HepG2 (cell line): ENCODE measurements around the gene FGF19.

Experiments
- CREB1 ChIP-seq, 2 experiments: fragments of 450-650 bp in 1 of 2; IDR thresholded peaks; 2 replicates each; pipeline ENCODE4 v1.6.1; 2016 to 2017; ENCODE audit warnings: control low read depth in 1 of 2, mild to moderate bottlenecking in 1 of 2, missing compliant biosample characterization in 1 of 2, missing genetic modification characterization in 1 of 2
- EZH2 ChIP-seq: conservative IDR thresholded peaks from 2 replicates; pipeline ENCODE4 v1.6.1; 2012; ENCODE audit warnings: mild to moderate bottlenecking, low read depth, low read length, moderate library complexity
- NFIC ChIP-seq: IDR thresholded peaks from 2 replicates; pipeline ENCODE4 v1.6.1; 2012; ENCODE audit warnings: mild to moderate bottlenecking, low read length, inconsistent platforms
- NFYB ChIP-seq: sonication (generic); formaldehyde crosslinking; IDR thresholded peaks from 2 replicates; pipeline ENCODE4 v1.4.0; 2020; ENCODE audit warnings: missing genetic modification reagents
- RXRA ChIP-seq: sonication (generic); formaldehyde crosslinking; IDR thresholded peaks from 2 replicates; pipeline ENCODE4 v1.5.1; 2020; ENCODE audit warnings: missing genetic modification reagents
- SMAD9 ChIP-seq: sonication (generic); formaldehyde crosslinking; IDR thresholded peaks from 2 replicates; pipeline ENCODE4 v1.5.1; 2020; ENCODE audit warnings: mild to moderate bottlenecking, missing genetic modification reagents
- TAF1 ChIP-seq: sonication (generic); formaldehyde crosslinking; IDR thresholded peaks from 2 replicates; pipeline ENCODE4 v1.4.0; 2020; ENCODE audit warnings: missing genetic modification reagents
- XBP1 ChIP-seq: sonication (generic); formaldehyde crosslinking; IDR thresholded peaks from 2 replicates; pipeline ENCODE4 v1.5.0; 2020; ENCODE audit warnings: missing genetic modification reagents
- YY1 ChIP-seq: IDR thresholded peaks from 2 replicates; pipeline ENCODE4 v1.6.1; 2011; ENCODE audit warnings: low read length, low read depth, moderate library complexity, mild to moderate bottlenecking; ENCODE audit not compliant: insufficient read depth, insufficient replicate concordance
- ZFP37 ChIP-seq: sonication (generic); formaldehyde crosslinking; IDR thresholded peaks from 2 replicates; pipeline ENCODE4 v1.4.0; 2020; ENCODE audit warnings: missing genetic modification reagents, borderline replicate concordance
- ZNF30 ChIP-seq: sonication (generic); formaldehyde crosslinking; IDR thresholded peaks from 2 replicates; pipeline ENCODE4 v1.5.0; 2020; ENCODE audit warnings: mild to moderate bottlenecking, missing genetic modification reagents
- TF ChIP-seq, protein P1 (sequence below): sonication (generic); formaldehyde crosslinking; IDR thresholded peaks from 2 replicates; pipeline ENCODE4 v1.5.0; 2020; ENCODE audit warnings: mild to moderate bottlenecking, missing genetic modification reagents, moderate library complexity
- TF ChIP-seq, protein P2 (sequence below): fragments of 450-650 bp; IDR thresholded peaks from 2 replicates; pipeline ENCODE4 v1.6.1; 2017; ENCODE audit warnings: mild to moderate bottlenecking
- TF ChIP-seq, protein P3 (sequence below): sonication (generic); formaldehyde crosslinking; IDR thresholded peaks from 2 replicates; pipeline ENCODE4 v1.8.0; 2023; ENCODE audit warnings: mild to moderate bottlenecking, missing genetic modification reagents

DNA sequence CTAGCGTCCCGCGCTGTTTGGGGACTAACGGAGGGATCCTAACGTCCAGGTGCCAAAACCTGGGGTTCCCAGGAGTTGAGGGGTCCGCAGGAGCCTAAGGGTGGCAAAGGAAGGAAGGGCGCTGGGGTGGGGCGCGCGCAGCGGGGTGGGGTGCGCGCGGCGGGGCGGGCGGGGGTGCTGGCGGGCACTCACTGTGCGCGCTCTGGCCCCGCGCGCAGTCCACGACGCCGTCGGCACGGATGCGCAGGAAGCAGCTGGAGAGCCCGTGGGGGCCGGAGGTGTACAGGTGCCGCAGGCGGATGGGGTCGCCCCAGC is 412 bp downstream of the FGF19 start:
- TF ChIP-seq XBP1 (CRISPR knock-in tag) (no peak), NFIC (no peak), YY1 (no peak), EZH2 (no peak), ZFP37 (CRISPR knock-in tag) (no peak), ZNF30 (CRISPR knock-in tag) (no peak), TAF1 (CRISPR knock-in tag) (no peak), RXRA (CRISPR knock-in tag) (no peak), NFYB (CRISPR knock-in tag) (no peak), SMAD9 (CRISPR knock-in tag) (no peak), CREB1 (IDR thresholded peaks at IDR 0.05) (no peak), CREB1 (CRISPR knock-in tag; IDR thresholded peaks at IDR 0.05) (no peak)
- TF ChIP-seq, protein P1, sequence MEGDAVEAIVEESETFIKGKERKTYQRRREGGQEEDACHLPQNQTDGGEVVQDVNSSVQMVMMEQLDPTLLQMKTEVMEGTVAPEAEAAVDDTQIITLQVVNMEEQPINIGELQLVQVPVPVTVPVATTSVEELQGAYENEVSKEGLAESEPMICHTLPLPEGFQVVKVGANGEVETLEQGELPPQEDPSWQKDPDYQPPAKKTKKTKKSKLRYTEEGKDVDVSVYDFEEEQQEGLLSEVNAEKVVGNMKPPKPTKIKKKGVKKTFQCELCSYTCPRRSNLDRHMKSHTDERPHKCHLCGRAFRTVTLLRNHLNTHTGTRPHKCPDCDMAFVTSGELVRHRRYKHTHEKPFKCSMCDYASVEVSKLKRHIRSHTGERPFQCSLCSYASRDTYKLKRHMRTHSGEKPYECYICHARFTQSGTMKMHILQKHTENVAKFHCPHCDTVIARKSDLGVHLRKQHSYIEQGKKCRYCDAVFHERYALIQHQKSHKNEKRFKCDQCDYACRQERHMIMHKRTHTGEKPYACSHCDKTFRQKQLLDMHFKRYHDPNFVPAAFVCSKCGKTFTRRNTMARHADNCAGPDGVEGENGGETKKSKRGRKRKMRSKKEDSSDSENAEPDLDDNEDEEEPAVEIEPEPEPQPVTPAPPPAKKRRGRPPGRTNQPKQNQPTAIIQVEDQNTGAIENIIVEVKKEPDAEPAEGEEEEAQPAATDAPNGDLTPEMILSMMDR (CRISPR knock-in tag), result no peak
- TF ChIP-seq, protein P2, sequence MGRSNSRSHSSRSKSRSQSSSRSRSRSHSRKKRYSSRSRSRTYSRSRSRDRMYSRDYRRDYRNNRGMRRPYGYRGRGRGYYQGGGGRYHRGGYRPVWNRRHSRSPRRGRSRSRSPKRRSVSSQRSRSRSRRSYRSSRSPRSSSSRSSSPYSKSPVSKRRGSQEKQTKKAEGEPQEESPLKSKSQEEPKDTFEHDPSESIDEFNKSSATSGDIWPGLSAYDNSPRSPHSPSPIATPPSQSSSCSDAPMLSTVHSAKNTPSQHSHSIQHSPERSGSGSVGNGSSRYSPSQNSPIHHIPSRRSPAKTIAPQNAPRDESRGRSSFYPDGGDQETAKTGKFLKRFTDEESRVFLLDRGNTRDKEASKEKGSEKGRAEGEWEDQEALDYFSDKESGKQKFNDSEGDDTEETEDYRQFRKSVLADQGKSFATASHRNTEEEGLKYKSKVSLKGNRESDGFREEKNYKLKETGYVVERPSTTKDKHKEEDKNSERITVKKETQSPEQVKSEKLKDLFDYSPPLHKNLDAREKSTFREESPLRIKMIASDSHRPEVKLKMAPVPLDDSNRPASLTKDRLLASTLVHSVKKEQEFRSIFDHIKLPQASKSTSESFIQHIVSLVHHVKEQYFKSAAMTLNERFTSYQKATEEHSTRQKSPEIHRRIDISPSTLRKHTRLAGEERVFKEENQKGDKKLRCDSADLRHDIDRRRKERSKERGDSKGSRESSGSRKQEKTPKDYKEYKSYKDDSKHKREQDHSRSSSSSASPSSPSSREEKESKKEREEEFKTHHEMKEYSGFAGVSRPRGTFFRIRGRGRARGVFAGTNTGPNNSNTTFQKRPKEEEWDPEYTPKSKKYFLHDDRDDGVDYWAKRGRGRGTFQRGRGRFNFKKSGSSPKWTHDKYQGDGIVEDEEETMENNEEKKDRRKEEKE, result no peak
- TF ChIP-seq, protein P3, sequence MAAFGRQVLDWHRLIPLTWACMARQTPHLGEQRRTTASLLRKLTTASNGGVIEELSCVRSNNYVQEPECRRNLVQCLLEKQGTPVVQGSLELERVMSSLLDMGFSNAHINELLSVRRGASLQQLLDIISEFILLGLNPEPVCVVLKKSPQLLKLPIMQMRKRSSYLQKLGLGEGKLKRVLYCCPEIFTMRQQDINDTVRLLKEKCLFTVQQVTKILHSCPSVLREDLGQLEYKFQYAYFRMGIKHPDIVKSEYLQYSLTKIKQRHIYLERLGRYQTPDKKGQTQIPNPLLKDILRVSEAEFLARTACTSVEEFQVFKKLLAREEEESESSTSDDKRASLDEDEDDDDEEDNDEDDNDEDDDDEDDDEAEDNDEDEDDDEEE (CRISPR knock-in tag), result no peak
